Tibial artery (tissue), 4 donors: ENCODE measurements around the gene ITFG1.
"Not testable (repeated sequence)": the region's sequence is repeated elsewhere in the genome, so short reads cannot be mapped to it uniquely, and the experiment has no call there.

Experiments
- DNase-seq, 2 donors: peaks; one replicate each; pipeline ENCODE4 v3.0.0-alpha.2; 2019
- H3K27ac ChIP-seq, 2 donors: fragments of 200-600 bp; sonication (generic) in 1 of 2; 1 replicate in 1 of 2; 2 replicates in 1 of 2; pipeline ENCODE4 v1.5.1; 2018 to 2019; ENCODE audit warnings: mild to moderate bottlenecking in 1 of 2
- H3K27me3 ChIP-seq, 2 donors: fragments of 200-600 bp; sonication (generic) in 1 of 2; one replicate each; pipeline versions ENCODE4 v1.5.1 to v1.6.0; 2016 to 2019
- H3K36me3 ChIP-seq, 3 donors: fragments of 200-600 bp; sonication (generic) in 2 of 3; one replicate each; pipeline ENCODE4 v1.5.1; 2016 to 2019; ENCODE audit warnings: mild to moderate bottlenecking in 2 of 3
- H3K4me1 ChIP-seq, 4 donors: fragments of 200-600 bp; sonication (generic) in 2 of 4; 1 replicate in 3 of 4; 2 replicates in 1 of 4; pipeline ENCODE4 v1.5.1; 2016 to 2019
- H3K4me3 ChIP-seq, 2 donors: fragments of 200-600 bp; sonication (generic) in 1 of 2; 1 replicate in 1 of 2; 2 replicates in 1 of 2; pipeline ENCODE4 v1.5.1; 2018 to 2019; ENCODE audit warnings: mild to moderate bottlenecking in 2 of 2
- H3K9me3 ChIP-seq, 3 donors: fragments of 200-600 bp; sonication (generic) in 1 of 3; one replicate each; pipeline ENCODE4 v1.5.1; 2016 to 2019
- CTCF ChIP-seq, 2 experiments: fragments of 200-600 bp in 1 of 2; fragments of 450-650 bp in 1 of 2; IDR thresholded peaks; one replicate each; pipeline ENCODE4 v1.5.1; 2017 to 2019; ENCODE audit warnings: antibody characterized with exemption in 2 of 2, mild to moderate bottlenecking in 1 of 2, moderate library complexity in 1 of 2
- intact Hi-C: fragments of 100-400 bp; cut with DNase I; formaldehyde crosslinking; loops from one replicate; pipeline ENCODE4 v1.15.0; 2023; ENCODE audit warnings: low total_unique reads

Gene ITFG1

DNA sequence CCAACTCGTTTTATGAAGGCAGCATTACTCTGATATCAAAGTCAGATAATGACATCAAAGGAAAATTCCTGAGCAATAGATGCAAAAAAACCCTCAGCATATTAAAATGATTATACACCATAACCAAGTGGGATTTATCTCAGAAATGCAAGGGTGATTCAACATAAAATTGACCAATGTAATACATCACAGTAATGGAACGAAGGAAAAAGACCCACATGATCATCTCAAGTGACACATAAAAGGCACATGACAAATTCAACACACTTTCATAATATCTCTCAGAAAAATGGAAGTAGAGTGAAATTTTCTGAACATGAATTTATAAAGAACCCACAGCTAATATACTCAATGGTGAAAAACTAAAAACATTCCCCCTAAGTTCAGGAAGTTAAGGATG lies 118.8 kb downstream of the ITFG1 start:
- TF ChIP-seq CTCF (IDR thresholded peaks at IDR 0.05) = no peak
- no peak for DNase-seq
- peaks cover 0 to 15% (median 12%) of the 10 kb centered on the region in 3 donors for H3K36me3 ChIP-seq

GRCh38 chr16:47330562-47330961 lies 130.3 kb downstream of the ITFG1 start:
- H3K27ac ChIP-seq, H3K4me1 ChIP-seq, DNase-seq, H3K9me3 ChIP-seq, intact Hi-C loops, H3K27me3 ChIP-seq, H3K36me3 ChIP-seq, H3K4me3 ChIP-seq: not testable (repeated sequence)

More for the DNA sequence above, 118.8 kb downstream of the ITFG1 start:
- H3K27me3 ChIP-seq = no peaks in the 10 kb centered on the region
- H3K4me3 ChIP-seq = no peak overlapping the region
- no peak overlapping the region for H3K27ac ChIP-seq
- intact Hi-C loops = no loop called here
- peaks cover under 1 to 24% (median 18%) of the 10 kb centered on the region in 3 donors for H3K9me3 ChIP-seq
- H3K4me1 ChIP-seq = no peaks in the 10 kb centered on the region

- H3K27ac ChIP-seq, H3K27me3 ChIP-seq, H3K4me1 ChIP-seq, H3K9me3 ChIP-seq, intact Hi-C loops, H3K36me3 ChIP-seq, H3K4me3 ChIP-seq, DNase-seq: not testable (repeated sequence)
Measured at GRCh38 chr16:47324309-47324708, 136.6 kb downstream of the ITFG1 start.

DNA sequence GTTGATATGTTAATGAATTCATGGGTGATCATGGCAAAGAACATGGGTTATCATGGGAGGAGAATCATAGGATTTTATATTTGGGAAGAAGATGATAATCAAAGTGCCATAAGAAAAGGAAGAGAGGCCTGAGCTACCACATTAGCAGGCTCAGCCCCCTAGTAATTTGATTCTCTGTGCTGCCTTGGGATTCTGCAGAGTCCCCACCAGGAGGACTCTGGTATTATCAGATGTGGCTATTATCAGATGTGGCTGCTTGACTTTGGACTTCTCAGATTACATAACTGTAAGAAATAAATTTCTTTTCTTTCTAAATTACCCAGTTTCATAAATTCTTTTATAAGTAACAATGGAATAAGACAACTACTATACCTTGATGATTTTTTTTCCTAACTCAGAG lies 137.6 kb downstream of the ITFG1 start:
- Histone ChIP-seq H3K27ac (no peak overlapping the region), H3K4me3 (no peak overlapping the region), H3K27me3 (no peaks in the 10 kb centered on the region), H3K36me3 (no peaks in the 10 kb centered on the region), H3K4me1 (peaks cover 0 to 6% (median 0%) of the 10 kb centered on the region in 4 donors), H3K9me3 (no peaks in the 10 kb centered on the region)
- DNase-seq = no peak
- intact Hi-C loops = no loop called here
- no peak for TF ChIP-seq CTCF (IDR thresholded peaks at IDR 0.05)

DNA sequence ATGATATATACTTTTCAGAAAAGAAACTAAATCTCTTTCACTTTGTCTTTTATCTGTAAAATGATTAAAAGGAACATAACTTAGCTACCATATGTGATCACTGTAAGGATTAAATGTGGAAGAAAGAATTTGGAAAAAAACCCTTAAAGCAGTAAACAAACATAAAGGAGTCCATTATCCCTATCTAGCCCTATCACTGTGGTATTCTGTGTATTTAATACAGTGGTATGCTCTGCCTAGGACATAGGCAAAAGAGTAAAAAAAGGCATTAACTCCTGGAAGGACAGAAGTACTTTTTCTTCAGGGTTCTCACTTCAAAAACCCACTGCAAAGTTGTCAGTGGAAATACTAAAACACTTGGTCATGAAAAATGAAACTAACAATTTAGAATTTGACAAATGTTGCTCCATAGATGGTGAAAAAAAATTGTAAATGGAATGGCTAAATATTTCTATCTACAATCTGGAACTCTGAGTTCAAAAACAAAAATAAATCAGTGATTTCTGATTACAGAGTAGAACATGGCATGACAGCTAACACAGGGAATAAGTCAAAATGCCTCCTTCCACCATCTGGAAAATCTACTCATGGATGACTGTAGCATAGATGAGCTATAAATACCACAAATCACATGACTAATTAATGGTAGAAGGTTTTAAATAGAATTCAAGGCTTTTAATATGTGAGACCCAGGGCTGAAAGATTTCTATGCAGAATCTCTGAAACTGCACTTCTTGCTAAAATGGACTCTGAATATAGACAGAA lies 140.1 kb downstream of the ITFG1 start:
- Histone ChIP-seq H3K9me3 (no peaks in the 10 kb centered on the region), H3K4me1 (peaks cover 0 to 6% (median 0%) of the 10 kb centered on the region in 4 donors), H3K36me3 (no peaks in the 10 kb centered on the region), H3K27me3 (no peaks in the 10 kb centered on the region), H3K4me3 (no peak overlapping the region), H3K27ac (no peak overlapping the region)
- TF ChIP-seq CTCF (IDR thresholded peaks at IDR 0.05) = no peak
- intact Hi-C loops = no loop called here
- DNase-seq = no peak

GRCh38 chr16:47317465-47318240 lies 143.2 kb downstream of the ITFG1 start:
- no peak overlapping the region for H3K27ac ChIP-seq
- H3K4me1 ChIP-seq = peaks cover 0 to 6% (median 0%) of the 10 kb centered on the region in 4 donors
- H3K9me3 ChIP-seq = no peaks in the 10 kb centered on the region
- intact Hi-C loops = no loop called here
- TF ChIP-seq CTCF (IDR thresholded peaks at IDR 0.05) = no peak
- no peak overlapping the region for H3K4me3 ChIP-seq
- no peak for DNase-seq
- H3K27me3 ChIP-seq = no peaks in the 10 kb centered on the region
- H3K36me3 ChIP-seq = no peaks in the 10 kb centered on the region
